HG03135 (cell line): ENCODE data around the gene SYCP2L.
"Not testable (repeated sequence)": the region's sequence is repeated elsewhere in the genome, so short reads cannot be mapped to it uniquely, and the experiment has no call there.

ENCODE experiments used
- ATAC-seq: cut with Tn5 transposase; IDR thresholded peaks from one replicate; pipeline ENCODE4 v1.9.1; 2021; ENCODE audit warnings: mild to moderate bottlenecking, moderate library complexity; ENCODE audit not compliant: unreplicated experiment

Gene SYCP2L

DNA sequence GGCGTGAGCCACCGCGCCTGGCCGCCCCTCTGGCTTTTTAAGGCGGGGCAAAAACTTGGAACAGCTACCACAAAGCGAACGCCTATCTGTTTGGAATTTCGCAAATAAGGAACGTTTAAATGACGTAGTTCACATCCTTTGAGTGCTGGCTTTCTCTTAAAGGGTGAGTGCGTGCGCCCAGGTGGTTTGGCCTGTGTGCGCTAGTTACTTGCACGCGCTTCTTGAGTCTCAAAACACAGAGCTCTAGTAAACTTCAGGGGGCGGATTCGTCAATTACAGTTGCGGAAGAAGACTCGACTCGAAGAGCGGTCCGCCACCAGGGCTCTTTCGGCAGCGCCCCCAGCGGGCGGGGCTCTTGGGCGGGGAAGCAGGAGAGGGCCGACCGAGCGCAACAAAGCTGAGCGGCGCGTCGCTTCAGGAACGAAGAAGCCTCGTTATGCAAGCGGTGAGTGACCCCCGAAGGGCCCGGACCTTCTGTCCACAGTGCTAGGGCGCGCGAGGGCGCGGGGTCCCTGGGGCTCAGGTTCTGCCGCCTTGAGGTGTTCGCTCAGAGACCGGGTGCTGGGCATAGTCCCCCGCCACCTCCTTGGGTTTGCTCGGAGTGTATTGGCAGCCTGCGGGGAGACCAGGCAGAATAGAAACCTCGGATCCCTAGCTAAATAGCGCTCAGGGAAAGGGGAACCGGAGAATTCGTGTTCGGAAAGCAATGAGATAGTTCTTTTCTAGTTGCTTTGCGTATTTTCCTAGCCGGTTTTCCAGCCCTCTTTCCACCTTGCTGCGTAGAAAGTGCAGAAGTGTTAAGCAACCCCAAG is at the start of gene SYCP2L:
SYCP2L (plus strand) TSS at position 362 of the 812 bp plus-strand sequence; CDS start at position 437, 75 bp downstream.
- ATAC-seq = peak; percentile 56

GRCh38 chr6:10837622-10837994 is 49.2 kb upstream of the SYCP2L start:
- ATAC-seq = no peak

DNA sequence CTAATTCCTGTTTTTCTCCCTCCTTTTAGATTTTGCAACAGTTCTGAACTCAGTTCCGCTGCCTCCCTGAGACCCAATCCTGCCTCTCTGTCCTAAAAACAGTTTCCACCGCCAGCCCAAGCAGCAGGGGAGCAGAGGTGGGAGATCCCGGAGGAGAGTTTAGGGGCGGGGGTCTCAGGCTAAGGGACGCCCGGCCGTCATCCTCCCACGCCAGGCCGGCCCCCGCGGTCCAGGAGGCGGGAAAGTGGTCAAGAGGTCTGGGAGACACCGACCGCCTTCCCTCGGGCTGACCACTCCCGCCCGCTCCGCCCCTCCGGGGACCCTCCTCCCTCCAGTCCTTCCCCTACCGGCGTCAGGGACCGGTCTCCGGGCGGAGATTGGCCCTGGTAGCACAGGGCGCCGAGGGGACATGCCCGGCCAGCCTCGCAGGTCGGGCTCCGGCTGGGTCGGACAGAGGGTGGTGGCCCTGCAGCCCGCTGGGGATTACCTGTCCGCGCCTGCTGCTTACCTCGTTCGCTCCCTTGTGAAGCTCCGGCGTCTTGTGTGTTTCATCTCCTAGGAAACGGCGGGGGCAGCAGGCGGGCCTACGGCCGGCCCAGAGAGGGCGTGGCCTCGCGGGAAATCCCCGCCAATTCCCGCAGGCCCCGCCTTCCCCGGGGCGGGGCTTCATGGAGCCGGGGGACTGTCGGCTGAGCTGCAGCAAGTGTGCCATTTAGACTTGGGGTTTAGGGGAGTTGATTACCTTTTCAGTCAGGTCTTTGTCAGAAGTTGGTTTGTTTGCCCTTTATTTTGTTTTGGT is 48.7 kb upstream of the SYCP2L start, which contains the start of gene MAK:
MAK (minus strand) TSS at position 545 of the 799 bp plus-strand sequence. CDS start 7,891 bp downstream, outside the sequence.
- ATAC-seq = peak; percentile 78

DNA sequence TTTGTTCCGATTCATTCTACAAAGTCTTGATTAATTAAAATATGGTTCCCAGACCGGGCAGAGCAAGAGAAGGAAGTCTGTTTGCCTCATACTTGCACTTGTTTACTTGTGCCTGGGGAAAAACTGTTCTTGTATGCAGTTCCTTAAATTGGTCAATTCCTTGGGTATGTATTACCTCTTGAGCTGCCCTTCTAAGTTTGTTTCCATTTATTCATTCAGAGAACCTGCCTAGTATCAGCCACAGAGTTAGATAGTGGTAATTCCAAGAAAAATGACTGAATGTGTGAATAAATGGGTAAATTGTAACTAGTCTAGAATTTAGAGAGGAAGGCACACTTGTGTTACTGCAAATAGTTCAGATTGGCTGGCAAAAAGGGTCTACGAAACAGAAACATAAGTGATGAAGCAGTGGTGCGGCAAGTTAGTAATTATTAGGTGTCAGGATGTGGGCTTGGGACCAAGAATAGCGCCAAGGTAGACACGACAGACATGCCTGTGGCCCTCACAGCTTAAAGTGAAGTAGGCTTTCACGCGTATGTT is 48.0 kb upstream of the SYCP2L start:
- peak; percentile 63 for ATAC-seq

GRCh38 chr6:10843554-10843953 is 43.3 kb upstream of the SYCP2L start:
- ATAC-seq = no peak

- ATAC-seq = no peak
Observed at GRCh38 chr6:10847684-10848083, 39.2 kb upstream of the SYCP2L start.

DNA sequence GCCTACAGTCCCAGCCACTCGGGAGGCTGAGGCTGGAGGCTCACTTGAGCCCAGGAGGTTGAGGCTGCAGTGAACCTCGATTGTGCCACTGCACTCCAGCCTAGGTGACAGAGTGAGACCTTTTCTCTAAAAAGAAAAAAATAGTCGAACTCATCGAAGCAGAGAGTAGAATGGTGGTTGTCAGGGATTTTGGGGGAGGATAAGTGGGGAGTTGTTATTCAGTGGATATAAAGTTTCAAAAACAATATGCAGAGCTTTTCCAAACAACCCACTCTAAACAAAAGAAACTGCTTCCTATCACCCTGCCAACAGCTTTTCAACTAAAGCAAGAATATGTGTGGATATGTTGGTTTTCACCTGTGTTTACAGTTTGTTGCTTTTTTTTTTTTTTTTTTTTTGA is 37.0 kb upstream of the SYCP2L start:
- ATAC-seq = no peak

DNA sequence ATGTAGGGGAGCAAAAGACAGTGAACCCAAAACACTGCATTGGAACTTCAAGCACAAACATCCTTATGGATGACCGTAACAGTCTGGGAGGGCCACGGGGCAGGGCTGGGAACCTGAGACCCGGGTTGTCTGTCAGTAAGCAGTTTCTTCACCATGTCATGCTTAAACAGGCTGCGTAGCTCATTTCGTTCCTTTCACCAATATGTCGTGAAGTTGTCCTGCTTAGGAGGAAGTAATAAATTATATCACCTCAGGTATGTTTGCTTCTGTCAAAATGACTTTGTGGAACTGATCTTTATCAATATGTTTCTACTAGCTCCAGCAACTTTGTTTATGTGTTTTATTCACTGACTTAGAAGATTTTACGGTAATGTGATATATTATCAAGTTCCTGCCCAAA is 36.1 kb upstream of the SYCP2L start:
- no peak for ATAC-seq

DNA sequence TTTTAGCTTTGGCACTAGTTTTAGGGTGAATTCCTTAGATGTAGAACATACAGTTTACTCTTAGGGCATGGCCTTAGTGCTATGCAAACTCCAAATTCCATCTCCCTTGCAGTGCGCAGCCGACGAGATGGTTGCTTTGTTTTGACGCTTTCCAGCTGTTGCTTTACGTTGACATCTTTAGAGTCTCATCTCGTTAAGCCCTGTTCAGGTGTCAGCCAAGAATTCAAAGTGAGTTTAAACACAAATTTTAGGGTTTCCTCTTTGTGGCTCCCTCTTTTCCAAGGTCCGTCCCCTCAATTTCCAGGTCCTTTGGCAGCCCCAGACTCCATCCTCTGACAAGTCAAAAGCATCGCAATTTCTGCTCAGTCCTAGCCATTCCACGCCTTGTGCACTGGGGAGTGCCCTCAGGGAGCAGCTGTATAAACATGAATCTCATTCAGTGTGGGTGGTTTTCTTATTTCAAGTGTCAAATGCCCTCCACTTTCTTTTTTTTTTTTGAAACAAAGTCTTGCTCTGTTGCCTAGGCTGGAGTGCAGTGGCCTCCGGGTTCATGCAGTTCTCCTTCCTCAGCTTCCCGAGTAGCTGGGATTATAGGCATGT is 34.4 kb upstream of the SYCP2L start:
- no peak for ATAC-seq

GRCh38 chr6:10853849-10854300 is 33.0 kb upstream of the SYCP2L start:
- ATAC-seq = not testable (repeated sequence)

- ATAC-seq = no peak
Observed at GRCh38 chr6:10854922-10855632, 31.8 kb upstream of the SYCP2L start.

DNA sequence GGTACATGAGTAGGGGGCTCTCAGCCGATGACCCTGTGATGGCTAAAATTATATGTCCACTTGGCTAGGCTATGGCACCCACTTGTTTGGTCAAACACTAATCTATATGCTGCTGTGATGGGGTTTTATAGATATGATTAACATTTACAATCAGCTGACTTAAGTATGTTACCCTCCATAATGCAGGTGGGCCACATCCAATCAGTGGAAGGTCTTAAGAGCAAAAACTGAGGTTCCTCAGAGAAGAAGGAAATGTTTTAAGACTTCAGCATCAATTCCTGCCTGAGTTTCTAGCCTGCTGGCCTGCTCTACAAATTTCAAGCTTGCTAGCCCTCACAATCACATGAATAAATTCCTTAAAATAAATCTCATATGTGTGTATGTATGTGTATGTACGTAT is 29.6 kb upstream of the SYCP2L start:
- no peak for ATAC-seq

DNA sequence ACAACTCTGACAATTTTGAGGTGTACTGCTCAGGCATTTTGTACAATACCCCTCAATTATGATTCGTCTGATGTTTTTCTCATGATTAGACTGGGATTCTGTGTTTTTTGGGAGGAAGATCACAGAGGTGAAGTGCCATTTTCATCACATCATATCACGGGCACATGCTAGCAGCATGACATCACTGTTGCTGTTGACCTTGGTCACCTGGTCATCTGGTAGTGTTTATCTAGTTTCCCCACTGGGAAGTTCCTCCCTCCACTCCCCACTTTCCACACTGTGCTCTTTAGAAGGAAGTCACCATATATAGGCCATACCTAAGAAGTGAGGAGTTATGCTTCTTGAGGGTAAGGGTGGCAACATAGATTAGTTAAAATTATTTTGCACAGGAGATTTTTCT is 25.8 kb upstream of the SYCP2L start:
- ATAC-seq = no peak

DNA sequence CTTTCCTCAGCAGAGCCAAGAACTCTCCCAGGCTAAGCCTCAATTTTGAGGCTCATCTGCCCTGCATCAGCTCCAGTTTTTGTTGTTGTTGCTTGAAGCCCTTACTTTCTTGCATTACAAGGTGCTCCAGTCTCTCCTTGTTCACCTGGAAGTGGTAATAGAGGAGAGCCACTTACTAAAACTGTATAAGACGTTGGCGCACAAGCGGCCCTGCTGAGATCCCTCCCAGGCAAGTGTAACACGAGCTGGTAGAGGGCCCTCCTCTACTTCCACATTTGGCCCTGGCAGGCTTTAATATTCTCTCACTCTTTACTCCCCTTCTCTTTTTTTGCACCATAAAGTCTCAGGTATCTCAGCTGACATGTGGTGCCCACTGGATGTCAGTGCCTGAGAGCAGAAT is 24.5 kb upstream of the SYCP2L start:
- no peak for ATAC-seq

DNA sequence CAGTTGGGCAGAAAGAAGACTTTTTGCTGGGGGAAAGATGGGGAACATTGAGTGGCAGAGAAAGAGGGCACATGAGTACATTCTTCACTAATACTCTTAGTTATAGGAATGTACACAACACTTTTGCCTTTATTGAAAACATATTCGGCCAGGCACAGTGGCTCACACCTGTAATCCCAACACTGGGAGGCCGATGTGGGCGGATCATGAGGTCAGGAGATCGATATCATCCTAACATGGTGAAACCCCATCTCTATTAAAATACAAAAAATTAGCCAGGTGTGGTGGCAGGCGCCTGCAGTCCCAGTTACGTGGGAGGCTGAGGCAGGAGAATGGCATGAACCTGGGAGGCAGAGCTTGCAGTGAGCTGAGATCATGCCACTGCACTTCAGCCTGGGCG is 23.8 kb upstream of the SYCP2L start:
- ATAC-seq = not testable (repeated sequence)

- not testable (repeated sequence) for ATAC-seq
Observed at GRCh38 chr6:10866709-10867108, 20.1 kb upstream of the SYCP2L start.

DNA sequence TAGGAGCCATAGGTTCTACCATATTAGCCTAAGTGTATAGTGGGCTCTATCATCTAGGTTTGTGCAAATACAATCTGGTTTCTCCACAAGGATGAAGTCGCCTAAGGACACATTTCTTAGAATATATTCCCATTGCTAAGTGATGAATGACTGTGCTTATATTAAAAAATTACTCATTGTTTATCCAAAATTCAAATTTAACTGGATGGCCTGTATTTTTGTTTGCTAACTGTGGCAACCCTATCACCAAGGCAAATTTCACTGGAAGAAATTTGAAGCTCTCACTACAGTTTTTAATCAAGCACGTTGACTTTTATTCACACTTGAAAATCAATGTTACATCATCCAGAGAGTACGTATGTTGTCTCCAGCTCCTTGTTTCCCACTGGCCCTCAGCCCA is 18.9 kb upstream of the SYCP2L start:
- ATAC-seq = no peak

GRCh38 chr6:10873374-10873773 is 13.5 kb upstream of the SYCP2L start:
- ATAC-seq = no peak

DNA sequence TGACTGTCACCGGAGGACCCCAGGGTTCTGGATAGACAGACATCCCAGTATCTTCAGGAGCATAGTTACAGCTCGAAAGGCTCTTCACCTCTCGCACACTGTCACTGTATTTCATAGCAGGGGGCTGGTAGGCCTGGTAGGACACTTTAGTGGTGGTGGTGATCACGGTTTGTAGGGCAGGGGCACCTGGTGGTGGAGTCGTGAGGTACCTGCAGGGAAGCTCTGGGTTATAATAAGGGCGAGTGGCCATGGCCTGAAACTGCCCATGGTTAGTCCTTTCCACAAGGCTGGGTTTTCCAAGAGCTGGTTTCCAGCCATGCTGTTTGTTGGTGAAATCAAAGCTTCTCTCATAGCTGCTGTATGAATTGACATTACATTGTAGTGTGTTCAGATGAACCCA is 12.6 kb upstream of the SYCP2L start:
- ATAC-seq = no peak

DNA sequence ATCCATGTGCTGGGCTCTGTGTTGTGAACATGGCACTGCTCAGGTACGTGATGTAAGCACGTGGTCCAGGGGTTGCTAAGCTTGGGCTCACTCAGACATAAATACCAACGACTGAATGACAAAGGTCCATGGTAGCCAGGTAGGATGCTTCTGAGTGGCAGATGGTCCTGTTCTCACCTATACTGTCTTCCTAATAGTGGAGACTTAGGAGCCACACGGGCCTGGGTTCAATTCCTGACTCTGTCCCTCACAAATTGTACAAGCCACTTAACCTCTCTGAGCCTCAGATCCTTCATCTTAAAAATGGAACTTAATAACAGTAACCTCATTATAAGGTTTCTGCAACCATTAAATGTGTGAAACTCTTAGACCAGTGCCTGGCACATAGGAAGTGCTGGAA is 11.8 kb upstream of the SYCP2L start:
- no peak for ATAC-seq

DNA sequence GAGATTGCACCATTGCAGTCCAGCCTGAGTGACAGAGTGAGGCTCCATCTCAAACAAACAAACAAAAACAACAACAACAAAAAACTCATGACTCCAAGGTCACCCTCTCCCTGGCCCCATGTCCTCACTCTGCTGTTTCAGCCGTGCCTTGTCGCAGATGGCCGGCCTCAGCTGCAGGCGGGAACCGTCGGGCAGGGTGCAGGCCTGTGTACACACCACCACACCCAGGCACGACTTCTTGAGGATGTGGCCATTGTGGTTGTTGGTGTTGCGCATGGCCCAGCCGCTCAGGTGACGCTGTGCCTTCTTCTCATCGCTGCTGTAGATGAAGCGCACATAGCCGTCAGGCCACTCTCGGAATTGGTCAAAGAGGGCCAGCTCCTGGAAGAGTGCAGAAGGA is 9.8 kb upstream of the SYCP2L start:
- ATAC-seq = no peak
